Coronary artery (tissue), 2 donors: ENCODE measurements around the gene MOG.

ENCODE experiments used
- DNase-seq: peaks from one replicate; pipeline ENCODE4 v3.0.0-alpha.2; 2017; ENCODE audit warnings: low spot score
- H3K27ac ChIP-seq, 2 donors: fragments of 200-600 bp; sonication (generic); one replicate each; pipeline ENCODE4 v1.5.1; 2016 to 2019
- H3K4me3 ChIP-seq: fragments of 200-600 bp; sonication (generic); 2 replicates; pipeline ENCODE4 v1.5.1; 2016; ENCODE audit warnings: mild to moderate bottlenecking, moderate library complexity
- TF ChIP-seq, protein P1 (sequence below): fragments of 200-600 bp; sonication (generic); IDR thresholded peaks from one replicate; pipeline ENCODE4 v1.5.1; 2019; ENCODE audit warnings: antibody characterized with exemption

The MOG gene

DNA sequence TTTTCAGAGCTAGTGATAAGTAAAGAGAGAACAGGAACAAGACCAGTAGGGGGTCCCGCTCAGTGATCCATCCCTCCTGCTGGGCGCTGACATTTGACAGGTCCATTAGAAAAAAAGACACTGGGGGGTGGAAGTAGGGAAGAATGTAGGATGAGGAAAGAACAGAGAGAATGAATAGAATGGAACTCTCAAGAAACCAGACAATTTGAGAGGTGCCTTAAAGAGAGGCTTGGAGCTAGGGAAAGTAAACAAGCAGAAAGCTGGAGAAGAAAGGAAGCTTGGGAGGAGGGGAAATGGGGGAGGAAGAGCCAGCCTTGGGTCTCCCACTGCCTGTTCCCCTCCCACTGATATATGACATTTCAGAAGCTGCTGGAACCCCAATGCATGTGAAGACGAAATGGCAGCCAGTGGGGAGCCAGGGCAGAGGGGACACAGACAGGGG lies 32.4 kb upstream of the MOG start:
- no peak for DNase-seq
- TF ChIP-seq, protein P1, sequence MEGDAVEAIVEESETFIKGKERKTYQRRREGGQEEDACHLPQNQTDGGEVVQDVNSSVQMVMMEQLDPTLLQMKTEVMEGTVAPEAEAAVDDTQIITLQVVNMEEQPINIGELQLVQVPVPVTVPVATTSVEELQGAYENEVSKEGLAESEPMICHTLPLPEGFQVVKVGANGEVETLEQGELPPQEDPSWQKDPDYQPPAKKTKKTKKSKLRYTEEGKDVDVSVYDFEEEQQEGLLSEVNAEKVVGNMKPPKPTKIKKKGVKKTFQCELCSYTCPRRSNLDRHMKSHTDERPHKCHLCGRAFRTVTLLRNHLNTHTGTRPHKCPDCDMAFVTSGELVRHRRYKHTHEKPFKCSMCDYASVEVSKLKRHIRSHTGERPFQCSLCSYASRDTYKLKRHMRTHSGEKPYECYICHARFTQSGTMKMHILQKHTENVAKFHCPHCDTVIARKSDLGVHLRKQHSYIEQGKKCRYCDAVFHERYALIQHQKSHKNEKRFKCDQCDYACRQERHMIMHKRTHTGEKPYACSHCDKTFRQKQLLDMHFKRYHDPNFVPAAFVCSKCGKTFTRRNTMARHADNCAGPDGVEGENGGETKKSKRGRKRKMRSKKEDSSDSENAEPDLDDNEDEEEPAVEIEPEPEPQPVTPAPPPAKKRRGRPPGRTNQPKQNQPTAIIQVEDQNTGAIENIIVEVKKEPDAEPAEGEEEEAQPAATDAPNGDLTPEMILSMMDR, result no peak
- Histone ChIP-seq H3K27ac (no peak overlapping the region), H3K4me3 (no peak overlapping the region)

DNA sequence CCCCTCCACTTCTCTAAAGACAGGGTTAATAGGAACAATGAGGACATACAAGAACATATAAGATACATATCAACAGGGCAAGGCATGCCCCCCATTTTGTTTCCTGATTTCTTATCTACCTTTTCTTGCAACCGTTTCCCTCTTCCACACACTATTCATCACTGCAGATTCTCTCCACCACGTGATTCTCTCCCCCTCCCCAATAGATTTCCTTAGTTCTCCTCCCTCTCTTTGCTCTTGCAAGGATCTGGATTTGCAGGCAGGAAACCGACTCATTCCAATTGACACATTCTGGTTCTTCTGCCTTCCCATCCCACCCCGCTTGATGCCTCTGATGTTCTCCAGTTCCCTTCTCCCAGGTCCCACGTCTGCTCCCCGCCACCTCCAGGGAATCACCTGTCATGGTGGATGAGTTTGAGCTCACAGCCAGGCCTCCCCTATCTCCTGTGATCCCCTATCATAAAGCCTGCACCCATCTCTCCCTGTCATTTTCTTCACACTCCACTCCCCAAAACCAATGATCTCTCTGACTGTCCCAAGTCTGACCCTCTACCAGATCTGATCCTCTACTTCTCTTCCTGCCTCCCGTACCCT lies 31.5 kb upstream of the MOG start:
- TF ChIP-seq, protein P1, result no peak
- Histone ChIP-seq H3K4me3 (no peak overlapping the region), H3K27ac (no peak overlapping the region)
- no peak for DNase-seq

DNA sequence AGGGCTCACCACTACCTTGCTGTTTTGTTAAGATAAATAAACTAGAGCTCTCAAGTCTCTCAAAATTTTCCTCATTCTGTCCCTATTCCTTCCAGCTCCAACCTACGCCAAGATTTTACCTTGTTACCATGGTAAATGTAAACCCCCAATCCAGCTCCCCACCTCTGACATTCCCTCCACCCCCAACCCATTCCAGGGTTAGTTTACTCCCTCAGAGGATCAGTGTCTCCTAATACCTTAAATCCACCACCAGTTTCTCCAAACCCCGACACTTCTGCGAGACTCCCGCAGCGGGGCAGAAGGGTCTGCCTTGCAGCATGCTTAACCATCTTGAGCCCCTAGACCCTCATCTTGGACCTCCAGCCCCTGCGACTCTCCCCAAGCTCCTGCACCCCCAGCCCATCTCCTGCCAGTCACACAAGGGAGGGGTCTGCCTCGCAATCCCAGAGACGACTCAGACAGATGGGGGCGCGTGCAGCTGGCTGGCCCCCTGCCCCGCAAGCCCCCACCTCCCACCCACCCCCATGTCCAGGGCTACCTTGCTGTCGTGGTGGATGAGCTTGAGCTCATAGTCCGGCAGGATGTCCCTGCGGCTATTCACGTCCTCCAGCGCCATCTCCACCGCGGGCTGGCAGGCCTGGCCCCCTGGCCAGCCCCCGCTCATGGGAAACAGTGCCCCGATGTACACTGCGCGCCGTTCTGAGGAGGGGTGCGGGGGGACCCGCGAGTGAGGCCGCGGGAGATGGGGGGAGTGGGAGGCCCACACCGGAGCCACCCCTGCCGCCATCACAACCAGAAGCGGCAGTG lies 29.7 kb upstream of the MOG start:
- peak overlapping the region; percentile 66 for H3K27ac ChIP-seq
- TF ChIP-seq, protein P1, result no peak

DNA sequence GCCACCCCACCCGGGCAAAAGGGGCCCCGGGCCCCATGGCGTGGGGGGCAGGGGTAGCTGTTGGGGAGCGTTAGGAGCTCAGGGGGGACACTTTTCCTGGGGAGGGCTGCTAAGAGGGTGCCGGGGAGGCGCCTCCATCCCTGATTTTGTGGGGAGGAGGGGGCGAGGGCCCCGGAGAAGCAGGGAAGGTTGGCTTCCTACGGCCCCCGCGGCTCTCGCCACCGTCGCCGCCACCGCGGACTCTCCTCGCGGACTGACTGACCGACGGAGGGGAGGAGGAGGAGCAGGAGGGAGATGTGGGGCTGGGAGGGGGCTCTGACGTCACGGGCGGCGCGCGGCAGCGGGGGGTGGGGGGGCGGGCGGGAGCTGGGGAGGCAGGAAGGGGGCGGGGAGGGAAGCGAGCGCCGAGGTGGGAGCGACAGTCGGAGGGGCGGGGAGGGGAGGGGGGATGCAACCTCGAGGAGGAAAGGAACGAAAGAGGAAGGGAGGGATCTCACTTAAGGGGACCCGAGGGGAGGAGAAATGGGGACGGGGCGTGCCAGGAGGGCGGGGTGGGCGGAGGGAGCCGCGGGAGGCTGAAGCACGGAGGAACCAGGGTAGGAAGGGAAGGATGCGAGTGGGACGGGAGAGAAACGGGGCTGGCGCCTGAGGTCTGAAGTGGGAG lies 29.0 kb upstream of the MOG start:
- TF ChIP-seq, protein P1, result no peak
- peak overlapping the region; percentile 66 for H3K27ac ChIP-seq
- peak overlapping the region; percentile 75 for H3K4me3 ChIP-seq
- peak; percentile 84 for DNase-seq

More for the DNA sequence above, 29.7 kb upstream of the MOG start:
- H3K4me3 ChIP-seq, result peak overlapping the region; percentile 75
- no peak for DNase-seq

DNA sequence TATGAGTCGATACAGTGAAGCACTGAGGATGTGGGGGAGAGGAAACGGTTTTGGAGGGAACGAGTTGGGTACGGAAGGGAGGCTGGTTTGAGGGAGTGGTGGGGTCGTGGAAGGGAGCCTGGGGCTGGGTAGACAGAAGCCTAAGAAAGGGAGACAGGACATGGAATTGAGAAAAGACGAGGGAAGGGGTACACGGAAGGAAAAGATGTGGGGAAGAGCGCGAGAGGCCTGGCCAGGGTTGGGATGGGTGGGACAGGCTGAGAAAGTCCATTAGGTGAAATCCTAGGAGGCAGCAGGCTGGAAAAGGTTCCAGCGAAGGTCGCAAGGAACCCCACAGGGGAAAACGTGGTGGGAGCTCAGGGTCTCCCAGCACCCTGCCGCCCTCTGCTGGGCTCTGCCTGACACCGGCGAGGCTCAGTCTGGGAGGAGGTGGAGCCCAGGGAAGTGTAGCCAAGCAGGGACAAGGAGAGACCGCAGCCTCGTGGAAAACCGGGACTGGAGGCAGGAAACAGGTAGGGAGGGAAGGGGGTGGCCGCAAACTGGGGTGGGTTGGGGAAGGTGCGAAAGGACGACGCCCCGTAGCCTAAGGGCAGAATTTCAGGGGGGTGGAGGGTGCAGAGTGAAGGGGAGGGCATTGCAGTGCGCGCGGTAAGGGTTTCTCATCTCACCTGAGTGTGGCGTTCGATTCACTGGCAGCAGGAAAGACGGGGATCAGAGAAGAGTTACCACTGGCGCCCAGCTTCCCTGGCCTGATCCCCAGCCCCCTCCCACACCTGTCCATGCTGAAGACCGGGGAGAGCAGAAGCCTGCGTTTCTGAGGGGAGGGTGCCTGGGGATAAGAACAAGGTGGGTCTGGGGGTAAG lies 28.2 kb upstream of the MOG start:
- TF ChIP-seq, protein P1, result peak; percentile 46
- peak overlapping the region; percentile 75 for H3K4me3 ChIP-seq
- H3K27ac ChIP-seq, result peak overlapping the region; percentile 66
- no peak for DNase-seq

DNA sequence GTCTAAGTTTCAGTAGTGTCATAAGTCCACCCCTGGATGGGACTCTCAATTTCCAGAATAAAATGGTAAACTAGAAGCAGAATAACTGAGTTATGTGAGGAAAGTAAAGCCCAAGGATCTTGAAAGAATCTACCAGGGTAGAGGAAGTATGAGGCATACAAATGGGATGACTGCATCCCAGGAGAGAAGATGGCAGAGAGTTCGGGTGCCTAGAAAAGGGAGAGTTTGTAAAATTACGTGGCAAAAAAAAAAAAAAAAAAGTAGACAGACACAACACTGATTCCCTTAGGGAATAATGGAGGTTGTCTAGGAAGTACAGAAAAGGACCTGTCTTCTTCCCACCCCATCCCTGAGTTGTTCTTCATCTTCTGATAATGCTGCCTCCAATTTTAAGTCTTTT lies 27.3 kb upstream of the MOG start:
- TF ChIP-seq, protein P1, result no peak
- DNase-seq, result no peak
- Histone ChIP-seq H3K4me3 (no peak overlapping the region), H3K27ac (no peak overlapping the region)
